T-helper 2 cell treated with Interferon-gamma antibody and Interleukin-4, amounts not matched to agents 100 ng/mL and 5 ng/mL, for 36 hours (primary cell): ENCODE measurements around the gene EFEMP1. TPM values are rescaled to one million over a fixed set of nuclear protein-coding genes. Genes with fewer than 3 reads are reported as not detected.

Experiments
- intact Hi-C: fragments of 100-400 bp; cut with micrococcal nuclease; formaldehyde crosslinking; loops from one replicate; pipeline ENCODE4 v1.15.1; 2023
- total RNA-seq: library from RNA; stranded (reverse); gene quantifications from 2 replicates; pipeline ENCODE4 v1.2.3, GENCODE V29; 2022

The EFEMP1 gene, protein sequence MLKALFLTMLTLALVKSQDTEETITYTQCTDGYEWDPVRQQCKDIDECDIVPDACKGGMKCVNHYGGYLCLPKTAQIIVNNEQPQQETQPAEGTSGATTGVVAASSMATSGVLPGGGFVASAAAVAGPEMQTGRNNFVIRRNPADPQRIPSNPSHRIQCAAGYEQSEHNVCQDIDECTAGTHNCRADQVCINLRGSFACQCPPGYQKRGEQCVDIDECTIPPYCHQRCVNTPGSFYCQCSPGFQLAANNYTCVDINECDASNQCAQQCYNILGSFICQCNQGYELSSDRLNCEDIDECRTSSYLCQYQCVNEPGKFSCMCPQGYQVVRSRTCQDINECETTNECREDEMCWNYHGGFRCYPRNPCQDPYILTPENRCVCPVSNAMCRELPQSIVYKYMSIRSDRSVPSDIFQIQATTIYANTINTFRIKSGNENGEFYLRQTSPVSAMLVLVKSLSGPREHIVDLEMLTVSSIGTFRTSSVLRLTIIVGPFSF
- not detected in 2 replicates for total RNA-seq

DNA sequence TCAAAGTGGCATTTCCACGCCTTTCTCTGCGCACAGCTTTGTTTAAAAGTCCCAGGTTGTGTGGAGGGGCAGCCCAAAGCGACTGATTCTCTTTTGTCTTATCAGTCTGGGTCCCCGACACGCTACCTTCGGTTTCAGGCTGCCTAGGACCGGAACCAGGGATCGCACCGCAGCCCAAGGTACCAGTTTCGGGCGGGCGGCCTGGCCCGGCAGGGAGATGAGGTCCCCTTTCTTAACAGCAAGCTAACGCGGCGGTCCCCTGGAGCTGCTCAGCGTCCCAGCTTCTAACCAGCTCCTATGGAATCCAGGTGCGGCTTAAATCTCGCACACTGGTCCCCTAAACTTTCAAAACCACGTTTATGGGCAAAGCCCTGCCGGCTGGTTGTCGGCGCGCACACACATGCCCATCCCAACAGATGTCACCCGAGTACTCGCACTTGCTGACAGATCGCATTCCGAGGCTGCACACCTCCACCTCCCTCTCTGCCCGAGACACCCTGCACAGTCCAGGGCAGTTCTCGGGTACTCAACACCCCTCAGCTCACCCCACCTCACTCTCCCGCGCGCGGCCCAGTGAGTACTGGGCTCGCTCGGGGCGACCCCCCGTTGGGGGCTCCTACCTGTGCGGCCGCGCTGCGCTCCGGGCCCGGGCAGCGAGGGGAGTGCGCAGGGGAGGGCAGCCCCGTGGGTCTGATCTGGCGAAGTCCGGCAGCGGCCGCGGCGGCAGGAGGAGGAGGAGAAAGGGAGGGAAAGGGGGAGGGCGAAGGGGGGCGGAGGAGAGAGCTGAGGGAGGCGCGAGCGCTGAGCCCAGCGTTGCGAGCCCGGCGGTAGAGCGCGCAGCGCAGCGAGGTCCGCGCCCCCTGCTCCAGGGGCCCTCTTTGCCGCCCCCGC, at the start of gene EFEMP1:
Gene EFEMP1, minus strand, starts transcription at position 692 of the 891 bp plus-strand sequence. CDS start 1,342 bp downstream, outside the sequence.
- intact Hi-C loops: loop anchor here (10.0 kb wide), 1 partner anchor 159 kb away; no protein-coding TSS in a partner anchor

DNA sequence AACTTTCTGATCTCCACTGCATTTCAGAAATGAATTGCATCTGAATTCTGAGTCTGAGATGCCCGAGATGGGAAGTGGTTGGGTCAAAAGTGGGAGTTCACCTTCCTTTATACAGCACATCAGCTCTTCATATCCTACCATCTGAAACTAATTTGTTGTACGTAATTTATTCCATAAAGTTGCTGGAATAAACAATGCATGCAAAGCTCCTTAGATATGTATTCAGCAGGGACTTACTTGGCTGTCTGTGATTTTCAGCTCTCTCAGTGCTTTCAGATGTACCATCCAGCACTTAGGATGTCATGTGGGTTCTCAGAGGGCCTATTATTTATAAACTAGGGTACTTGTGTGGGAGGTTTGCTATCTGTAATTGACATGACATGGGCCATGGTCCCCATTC, 46.9 kb upstream of the EFEMP1 start:
- intact Hi-C loops: no loop called here

DNA sequence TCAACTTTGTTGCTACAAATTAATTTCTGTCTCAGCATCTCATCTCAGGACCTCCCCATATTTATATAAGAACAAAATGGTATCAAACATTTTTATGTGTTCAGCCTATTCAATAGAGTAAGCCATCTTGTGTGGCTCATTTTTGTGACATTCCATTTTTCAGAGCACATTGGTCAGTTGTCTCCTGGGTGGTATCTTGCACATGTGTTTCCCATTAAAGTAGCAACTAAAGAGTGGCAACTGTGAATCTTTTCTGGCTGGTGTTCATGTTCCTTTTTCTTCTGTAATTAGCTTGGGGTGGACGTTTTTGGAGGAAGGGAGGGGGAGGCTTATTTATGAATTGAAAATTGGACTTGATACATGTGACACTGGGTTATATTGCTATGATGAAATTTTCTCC, 45.4 kb upstream of the EFEMP1 start:
- intact Hi-C loops: no loop called here

DNA sequence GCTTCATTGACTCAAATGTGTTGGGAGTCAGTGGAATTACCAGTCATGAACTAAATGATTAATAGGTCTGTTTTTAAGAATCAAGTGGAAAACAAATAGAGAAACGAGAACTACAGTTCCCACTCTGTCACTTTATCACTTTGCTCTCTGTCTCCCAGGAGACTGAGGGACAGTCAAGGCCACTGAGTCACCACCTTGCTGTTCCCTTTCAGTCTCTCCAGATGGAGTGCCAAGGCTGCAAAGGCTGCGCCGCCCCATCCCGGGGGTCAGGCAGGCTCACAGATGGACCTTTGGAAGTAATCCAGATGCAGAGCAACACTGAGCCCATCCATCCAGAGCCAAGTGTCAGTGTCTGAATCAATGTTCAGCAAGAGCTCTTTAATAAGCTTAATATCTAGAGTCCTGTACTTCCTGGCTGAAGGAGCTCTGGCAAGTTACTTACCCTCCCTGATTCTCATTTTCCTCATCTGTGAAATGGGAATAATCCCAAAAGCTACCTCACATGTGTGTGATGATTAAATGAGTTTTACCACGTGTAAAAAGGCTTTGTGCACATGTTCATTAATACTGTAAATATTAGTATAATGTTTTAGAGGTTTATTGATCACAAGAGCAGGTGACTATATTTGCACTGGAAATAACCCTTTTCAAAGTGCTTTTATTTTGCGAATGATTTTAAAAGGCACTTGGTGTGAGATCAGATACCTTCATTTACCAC, 43.0 kb upstream of the EFEMP1 start:
- intact Hi-C loops: no loop called here

DNA sequence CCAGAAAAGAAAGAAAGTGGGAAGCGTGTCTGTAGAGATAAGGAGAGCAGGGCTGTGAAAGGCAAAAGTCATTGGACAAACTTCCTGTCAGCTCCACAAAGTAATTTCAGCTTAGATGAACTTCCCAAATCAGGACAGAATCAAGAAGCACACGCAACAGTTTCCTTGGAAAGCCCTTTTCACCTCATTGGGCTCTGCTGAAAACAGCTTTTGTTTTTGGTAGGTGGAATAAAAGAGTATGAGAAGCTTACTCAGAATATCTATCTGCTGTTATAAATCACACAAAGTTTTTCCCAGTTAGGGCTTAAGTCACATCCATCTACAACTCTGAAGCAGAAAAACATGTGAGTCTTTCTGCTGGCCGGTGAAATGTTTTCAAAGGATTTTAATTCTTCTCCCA, 42.4 kb upstream of the EFEMP1 start:
- intact Hi-C loops: no loop called here

DNA sequence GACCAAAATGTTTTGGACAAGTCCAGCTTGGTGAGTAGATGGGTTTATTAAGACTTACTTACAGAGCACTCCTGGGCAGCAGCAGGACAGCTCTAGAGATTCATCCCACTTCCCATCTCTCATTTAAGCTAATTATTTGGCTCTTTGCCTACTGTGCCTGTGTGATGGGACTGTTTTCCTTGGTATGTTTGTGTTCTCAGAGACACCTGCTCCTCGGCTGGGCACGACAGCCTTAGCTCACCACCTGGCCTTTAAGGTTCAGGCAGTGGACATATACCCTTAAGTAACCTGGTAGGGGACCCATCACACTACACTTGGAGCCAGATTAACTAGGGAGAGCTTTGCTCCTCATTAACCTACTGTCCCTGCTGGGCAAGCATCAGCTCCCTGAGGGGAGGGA, 41.7 kb upstream of the EFEMP1 start:
- intact Hi-C loops: no loop called here

DNA sequence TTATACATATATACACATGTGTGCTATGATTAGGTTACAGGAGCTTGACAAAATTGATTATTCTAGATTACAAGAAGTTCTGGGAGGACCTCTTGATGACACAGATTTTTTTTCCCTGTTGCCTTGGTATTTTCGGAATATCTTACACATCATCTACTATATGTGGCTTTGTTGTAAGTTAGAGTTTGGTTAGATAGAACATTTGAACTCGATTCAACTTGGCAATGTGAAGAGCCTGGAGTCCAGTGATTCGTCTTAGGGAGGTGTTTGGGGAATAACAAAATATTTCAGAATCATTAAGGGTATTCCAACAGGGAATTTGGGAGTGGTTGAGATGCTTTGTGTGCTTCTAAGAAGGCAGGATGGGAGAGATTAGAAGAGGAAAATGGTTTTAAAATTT, 39.3 kb upstream of the EFEMP1 start:
- intact Hi-C loops: no loop called here

DNA sequence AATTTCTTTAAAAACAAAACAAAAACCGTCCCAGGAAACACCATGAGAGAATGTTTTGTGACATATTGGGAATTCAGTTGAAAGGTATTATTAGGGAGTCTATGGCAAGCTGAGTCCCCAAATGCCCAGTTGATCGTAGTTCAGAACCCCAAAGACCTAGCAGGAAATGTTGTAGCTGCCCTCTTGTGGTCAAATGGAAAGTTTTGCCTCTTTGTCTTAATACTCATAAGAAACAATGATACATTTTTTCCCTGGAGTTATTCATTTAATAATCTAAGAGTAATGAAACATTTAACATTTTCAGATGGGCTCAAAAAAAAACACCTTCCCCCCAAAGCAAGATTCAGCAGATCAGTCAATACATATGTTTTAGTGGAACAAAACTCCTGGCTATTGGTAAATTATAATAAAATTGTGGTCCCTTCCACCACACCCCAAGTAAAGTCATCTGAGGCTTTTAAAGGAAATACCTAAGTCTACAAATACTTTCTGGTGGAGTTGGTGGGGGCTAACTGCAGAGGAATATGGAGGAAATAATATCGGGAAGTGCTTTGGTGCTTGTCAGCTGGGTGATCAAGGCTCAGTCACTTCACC, 37.8 kb upstream of the EFEMP1 start:
- intact Hi-C loops: loop anchor here (1.0 kb wide), 1 partner anchor 243 kb away; no protein-coding TSS in a partner anchor

DNA sequence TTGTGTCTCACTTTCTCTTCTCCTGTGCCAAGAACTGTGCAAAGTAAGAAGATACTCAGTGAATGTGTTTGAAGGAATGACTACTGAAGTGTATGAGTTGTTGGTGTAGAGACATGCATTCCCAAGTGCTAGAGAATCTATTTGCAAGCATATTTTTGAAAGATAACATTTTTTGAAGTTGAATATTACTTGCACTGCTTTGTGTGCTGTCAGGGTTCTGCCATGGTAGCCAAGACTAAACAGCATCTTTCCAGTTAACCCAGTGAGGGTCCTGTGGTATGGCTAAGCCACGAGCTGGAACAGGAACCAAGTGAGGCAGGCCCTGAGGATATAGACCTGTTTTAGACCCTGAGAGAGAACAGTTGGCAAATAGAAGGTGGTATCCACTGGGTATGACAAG, 35.2 kb upstream of the EFEMP1 start:
- intact Hi-C loops: no loop called here

DNA sequence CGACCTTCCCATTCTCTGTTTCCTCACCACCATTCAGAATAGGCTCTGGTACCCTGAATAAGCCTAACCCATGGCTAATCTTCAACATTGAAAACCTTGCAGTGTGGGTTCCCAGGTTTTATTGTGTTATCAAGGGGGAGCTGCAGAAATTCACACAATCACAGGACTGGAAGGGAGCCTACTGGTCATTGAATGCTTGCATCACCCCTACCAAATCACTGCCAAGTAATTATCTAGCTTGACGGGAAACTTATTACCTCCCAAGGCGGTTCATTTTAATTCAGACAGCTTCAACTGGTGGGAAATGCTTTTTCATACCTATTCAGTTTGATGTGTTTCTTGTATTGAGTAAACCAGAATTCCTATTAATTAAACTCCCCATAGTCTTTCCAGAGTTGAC, 33.6 kb upstream of the EFEMP1 start:
- intact Hi-C loops: no loop called here

DNA sequence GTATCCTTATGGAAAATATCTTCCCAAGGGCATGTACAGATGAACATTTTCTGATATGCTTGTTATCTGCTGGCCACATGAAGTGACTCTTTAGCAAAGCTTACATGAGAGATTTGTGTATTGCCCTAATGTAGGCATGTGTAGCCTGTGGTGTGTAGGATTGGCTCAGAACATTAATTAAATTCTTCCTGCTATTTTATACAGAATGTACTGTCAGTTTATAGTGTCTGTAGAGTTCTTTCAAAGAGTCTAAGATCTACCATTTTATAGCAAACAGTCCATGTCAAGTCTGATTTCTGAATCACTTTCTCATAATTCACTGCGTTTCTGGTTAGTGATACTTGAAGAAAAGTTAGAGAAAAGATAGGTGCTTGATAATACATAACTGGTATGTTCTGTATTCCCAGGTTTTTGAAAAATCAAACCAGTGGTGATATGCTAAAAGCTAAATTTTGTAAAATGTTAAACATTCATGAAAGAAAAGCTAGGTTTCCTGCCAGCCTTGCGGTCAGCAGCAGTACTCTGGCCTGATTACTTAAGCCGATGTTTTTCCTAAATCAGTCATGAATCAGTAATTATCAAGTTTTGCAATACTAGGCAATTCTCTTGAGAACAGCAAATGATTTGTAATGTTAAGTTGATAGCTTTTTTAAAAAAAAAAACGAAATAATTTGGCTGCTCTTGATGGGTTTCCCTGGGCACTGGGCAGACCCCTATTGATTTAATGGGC, 30.9 kb upstream of the EFEMP1 start:
- intact Hi-C loops: no loop called here

DNA sequence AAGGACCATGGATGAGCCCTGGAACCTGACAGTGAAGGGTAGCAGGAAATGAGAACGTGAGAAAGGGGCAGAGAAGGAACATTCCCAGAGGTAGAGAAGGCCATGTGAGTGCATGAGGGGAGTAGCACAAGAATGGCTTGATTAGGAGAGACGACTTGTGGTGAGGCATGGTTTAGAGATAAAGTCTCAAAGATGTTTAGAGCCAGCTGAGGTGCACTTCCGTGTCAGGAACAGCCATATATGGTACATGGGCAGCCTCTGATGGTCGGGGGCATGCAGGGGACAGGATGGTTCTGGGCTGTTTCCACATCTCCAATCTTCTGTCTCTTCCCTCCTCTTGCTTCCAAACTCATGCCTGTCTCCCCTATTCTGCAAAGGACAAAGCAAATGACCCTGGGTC, 28.8 kb upstream of the EFEMP1 start:
- intact Hi-C loops: no loop called here

DNA sequence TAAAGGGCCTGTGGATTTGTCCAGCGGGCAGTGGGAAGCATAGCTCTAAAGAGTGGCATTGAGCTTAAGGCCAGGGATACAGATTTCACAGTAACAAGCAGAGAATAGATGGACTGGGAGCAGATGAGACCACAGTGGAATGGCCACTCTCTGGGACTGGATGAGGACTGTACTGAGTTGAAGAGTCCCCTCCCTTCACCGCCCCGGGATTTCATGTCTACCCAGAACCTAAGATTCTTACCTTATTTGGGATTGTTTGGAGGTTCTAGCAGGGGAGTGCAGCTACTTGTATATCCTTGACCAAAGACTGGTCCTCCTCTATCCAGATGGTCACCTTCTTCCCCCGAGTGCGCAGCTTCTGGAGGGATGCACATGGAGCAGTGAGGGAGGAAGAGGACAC, 28.0 kb upstream of the EFEMP1 start:
- intact Hi-C loops: no loop called here

DNA sequence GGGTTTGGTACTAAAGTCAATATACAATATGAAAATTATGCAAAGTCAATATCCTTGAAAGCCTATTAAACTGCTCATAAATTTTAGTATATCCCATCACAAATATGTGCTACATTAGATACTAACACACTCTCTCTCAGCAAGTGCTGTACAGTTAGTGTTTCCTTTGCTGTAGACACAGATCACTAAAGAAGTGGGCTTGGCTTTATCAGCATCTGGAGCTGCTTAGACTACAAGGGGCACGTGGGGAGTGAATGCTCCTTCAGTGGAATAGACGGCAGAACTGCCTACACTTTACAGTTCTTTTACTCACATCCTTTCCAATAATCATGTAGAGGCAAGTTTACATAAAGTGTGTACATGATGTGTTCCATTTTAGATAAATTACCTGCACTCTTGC, 26.0 kb upstream of the EFEMP1 start:
- intact Hi-C loops: no loop called here

DNA sequence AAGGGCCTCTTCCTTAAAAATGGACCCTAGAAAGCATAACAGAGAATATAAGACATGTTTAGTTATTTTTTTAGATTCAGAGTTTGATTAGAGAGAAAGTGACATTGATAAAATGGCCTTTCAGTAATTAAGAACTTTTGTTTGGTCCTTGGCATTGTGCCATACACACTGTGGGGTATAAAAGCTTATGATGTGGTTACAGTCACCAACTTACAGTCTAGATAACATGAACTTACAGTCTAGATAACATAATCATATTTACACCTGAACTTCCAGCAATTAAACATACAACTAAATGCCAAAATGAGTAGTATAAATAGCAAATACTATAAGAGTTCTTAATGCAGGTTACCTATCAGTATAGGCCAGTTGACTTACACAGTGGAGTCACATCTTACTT, 25.6 kb upstream of the EFEMP1 start:
- intact Hi-C loops: no loop called here

DNA sequence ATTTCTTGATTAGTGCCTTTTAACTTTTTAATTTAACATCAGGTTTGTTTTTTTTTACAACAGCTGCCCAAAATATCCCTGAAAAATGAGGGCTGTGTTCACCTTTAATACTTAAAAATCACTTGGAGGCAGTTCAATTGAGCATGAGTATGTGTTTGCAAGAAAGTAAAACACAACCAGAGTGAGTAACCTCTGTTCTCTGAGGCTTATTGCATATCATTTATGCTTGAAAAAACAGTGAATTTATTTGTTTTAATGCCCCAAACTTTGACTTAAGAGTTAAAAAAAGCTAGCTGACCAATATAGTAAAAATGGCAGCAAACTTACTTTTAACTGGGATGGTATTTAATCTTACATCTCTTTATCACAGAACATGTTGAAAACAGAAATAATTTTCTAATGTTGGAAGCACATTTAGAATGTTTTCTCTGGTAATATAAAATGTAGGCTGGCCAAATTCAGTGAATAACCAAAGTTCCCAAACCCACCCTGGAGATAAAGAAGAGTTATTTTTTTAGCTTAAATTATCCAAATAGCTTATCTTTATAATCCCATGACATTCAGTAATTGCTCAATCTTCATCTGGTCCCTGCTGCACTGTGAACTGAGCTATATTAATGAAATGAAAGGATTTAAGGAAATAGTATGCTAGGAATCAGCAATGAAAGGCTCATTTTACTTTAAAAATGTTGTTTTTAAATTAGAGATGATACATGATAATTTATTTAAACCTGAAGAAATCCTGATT, 24.8 kb upstream of the EFEMP1 start:
- intact Hi-C loops: no loop called here

DNA sequence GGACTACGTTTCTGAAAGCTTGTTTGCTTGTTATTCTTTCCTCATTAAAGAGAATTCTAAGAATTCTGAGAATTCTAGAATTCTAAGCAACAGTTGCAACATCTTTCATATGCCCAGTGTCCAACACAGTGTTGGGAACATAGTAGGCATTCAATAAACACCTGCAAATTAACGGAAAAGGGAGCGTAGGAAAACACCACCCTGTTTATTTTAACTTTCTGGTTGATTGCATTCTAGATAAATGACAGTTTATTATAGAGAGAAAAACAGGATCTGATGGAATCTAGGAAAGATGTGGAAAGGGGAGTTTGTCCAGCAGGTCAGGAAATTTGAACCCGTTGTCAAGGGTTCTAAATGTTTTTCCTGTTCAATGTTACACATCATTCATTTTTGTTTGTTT, 24.2 kb upstream of the EFEMP1 start:
- intact Hi-C loops: no loop called here

DNA sequence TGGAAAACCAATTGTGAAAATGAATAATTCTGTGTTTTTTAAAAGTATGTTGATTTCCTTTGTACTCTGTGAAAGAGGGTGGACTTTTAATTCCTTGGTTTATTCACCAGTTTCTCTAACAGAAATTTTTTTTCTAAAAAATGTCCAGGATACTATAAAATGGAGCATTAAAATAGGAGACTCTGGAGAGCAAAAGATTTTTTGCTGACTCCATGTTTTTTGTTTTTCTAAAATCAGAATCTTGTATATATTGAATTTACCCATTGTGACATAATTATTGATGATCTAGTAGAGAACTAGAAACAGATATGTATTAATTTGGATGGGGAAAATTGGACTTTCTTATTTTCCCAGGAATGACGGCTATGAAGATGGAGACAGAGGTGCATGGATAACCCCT, 23.2 kb upstream of the EFEMP1 start:
- intact Hi-C loops: no loop called here

DNA sequence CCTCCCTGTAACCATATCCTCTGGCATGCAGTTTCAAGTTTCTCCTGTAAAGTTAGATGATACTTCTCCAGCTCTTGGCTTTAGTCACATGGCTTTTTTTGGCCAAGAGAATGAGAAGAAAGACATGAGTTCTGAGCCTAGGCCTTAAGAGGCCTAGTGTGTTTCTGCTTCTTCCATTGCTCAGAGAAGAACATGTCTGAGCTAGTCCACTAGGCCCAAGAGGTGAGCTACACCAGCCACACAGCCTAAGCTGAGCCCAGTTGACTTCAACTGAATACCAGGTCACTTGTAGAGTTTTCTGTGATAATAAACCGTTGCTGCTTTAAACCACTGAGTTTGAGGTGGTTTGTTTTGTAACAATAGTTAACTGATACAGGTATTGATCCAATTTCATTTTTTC, 19.9 kb upstream of the EFEMP1 start:
- intact Hi-C loops: no loop called here

DNA sequence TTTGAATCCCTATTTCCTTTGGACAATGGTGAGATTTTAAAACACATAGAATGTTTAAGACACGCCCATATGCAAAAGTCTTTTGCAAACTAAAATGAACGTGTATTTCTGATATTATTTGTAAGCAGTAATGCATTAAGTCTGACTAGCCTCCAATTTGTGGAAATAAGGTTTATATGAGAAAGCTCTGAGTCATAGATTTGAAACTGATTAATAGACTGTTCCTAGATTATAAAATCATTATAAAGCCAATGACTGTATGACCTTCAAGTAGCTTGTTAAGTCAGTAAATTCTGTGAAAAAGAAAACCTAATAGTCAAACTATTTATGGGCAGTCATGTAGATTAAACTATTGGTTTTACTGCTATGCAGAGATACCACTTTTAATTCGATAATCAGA, 12.8 kb upstream of the EFEMP1 start:
- intact Hi-C loops: no loop called here
